ENCODE data around the gene DUSP7.

- TF ChIP-seq POLR2AphosphoS5 (IDR thresholded peaks at IDR 0.05) = no peak
- TF ChIP-seq POLR2A (IDR thresholded peaks at IDR 0.05) = no peak
Observed at GRCh38 chr3:52094571-52095485, 38.5 kb upstream of the DUSP7 start.

Measured in spleen (tissue), 3 donors.